GM19438 (cell line): ENCODE data around the gene NDST1.

ENCODE experiments used
- ATAC-seq: cut with Tn5 transposase; IDR thresholded peaks from one replicate; pipeline ENCODE4 v1.9.1; 2021; ENCODE audit warnings: low read depth; ENCODE audit not compliant: unreplicated experiment

NDST1 gene

DNA sequence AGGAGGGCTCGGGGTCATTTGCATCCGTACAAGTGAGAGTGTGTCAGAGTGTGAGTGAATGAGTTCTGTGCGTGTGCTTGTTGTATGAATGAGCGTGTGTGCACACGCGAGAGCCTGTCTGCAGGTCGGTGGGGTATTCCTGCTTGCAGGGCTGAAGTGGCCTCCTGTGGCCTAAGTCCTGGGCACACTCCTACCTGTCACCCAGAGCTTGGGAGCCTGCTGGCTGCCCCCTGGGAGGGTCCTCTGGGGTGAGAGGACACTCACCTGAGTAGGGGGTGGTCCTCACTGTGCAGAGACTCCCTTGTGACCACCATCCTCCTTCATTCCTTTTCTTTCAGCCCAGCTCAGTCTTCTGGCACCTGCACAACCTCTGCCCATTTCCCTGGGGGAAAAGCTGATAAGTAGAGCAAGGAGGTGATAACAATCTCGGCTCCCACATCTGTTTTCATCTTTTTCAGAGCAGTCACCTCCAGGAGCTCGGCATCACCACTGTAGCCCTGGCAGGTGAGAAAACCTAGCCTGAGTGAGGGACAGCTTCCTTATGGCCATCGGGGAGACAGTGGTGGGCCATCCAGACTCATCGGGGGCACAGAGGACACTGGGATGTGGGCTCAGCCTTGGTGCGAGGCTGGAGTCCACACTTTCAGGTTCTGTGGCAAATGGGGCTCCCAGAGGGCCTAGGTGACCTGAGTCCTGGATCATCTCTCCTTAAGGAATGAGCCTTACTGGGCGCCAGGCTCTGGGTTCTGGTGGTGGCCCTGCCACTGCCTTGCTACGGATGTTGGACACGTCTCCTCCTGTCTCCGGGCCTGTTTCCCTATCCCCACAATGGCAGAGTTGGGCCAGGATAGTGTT, 93.8 kb downstream of the NDST1 start:
- no peak for ATAC-seq

- ATAC-seq, result no peak
Observed at GRCh38 chr5:150603052-150603451, 95.1 kb downstream of the NDST1 start.

DNA sequence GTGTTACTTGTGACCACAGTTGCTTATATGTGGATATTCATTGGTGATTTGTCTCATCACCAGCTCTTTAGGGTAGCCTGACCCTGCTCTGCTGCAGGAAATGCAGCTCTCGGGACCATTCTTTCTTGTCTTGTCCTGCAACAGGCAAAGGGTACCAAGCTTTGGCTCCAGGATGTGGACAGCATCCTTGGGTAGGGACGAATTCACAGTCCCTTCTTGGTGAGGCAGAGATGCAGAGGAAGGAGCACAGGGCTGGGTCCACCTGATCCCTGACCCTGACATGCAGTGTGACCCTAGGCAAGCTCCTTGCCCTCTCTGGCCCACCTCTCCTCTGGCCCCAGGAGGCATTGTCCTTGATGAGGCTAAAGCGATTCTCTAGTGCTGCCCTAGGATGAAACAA, 95.6 kb downstream of the NDST1 start:
- no peak for ATAC-seq

GRCh38 chr5:150604010-150604409, 96.1 kb downstream of the NDST1 start:
- ATAC-seq, result no peak

- ATAC-seq, result no peak
Observed at GRCh38 chr5:150604894-150605440, 97.0 kb downstream of the NDST1 start.

GRCh38 chr5:150605546-150605945, 97.6 kb downstream of the NDST1 start:
- ATAC-seq, result no peak

DNA sequence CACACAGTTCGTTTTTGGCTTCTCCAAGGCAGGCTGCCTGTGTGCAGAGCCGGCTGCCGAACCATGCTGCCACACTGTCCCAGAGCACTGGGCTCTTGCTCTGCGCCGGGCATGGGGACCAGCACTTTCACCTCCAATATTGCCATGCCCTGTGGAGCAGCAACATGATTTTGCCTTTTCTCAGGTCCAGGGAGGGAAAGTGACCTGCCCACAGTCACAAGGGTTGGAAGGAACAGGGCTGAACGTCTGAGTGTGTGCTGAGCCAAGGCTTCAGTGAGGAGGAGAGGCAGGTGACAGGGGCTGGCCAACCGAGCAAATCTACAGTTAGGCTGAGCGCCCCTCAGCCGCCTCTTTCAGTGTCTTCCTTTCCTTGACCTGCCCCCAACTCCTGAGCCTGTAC, 98.5 kb downstream of the NDST1 start:
- no peak for ATAC-seq

DNA sequence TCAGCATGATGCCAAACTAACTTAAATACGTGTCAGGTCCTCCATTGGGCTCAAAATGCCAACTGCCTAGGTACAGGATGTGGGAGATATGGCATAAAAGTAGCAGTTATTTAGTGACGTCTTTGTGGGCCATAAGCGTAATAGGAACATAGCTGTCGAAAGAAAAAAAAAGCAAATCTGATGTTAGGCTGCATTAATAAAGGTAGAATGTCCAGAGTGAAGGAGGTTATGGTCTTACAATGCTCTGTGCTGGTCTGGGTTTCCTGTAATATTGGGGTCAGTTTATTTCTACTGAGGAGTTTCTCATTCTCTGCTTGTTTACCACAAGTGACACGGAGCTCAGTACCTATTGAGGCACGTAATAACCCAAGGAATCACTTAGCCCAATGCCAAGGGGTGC, 99.2 kb downstream of the NDST1 start:
- no peak for ATAC-seq
